C4-2B (cell line): Measurements from ENCODE around the gene CT45A9.

Experiments used
- CTCF ChIP-seq: fragments of 450-650 bp; conservative IDR thresholded peaks from 2 replicates; pipeline ENCODE4 v1.5.1; 2017; ENCODE audit warnings: mild to moderate bottlenecking
- ZFX ChIP-seq: fragments of 450-650 bp; IDR thresholded peaks from 2 replicates; pipeline ENCODE4 v1.6.1; 2017

GRCh38 chrX:135910251-135910650 lies 38.6 kb upstream of the CT45A9 start:
- no peak for TF ChIP-seq CTCF
- no peak for TF ChIP-seq ZFX
